HG03064 (cell line): ENCODE data around the gene THSD7B.
"Not testable (repeated sequence)": the region's sequence is repeated elsewhere in the genome, so short reads cannot be mapped to it uniquely, and the experiment has no call there.

Source experiments
- ATAC-seq: cut with Tn5 transposase; IDR thresholded peaks from one replicate; pipeline ENCODE4 v1.9.1; 2021; ENCODE audit warnings: low read depth; ENCODE audit not compliant: unreplicated experiment

The THSD7B gene

GRCh38 chr2:137500599-137500998, 735.3 kb downstream of the THSD7B start:
- no peak for ATAC-seq

DNA sequence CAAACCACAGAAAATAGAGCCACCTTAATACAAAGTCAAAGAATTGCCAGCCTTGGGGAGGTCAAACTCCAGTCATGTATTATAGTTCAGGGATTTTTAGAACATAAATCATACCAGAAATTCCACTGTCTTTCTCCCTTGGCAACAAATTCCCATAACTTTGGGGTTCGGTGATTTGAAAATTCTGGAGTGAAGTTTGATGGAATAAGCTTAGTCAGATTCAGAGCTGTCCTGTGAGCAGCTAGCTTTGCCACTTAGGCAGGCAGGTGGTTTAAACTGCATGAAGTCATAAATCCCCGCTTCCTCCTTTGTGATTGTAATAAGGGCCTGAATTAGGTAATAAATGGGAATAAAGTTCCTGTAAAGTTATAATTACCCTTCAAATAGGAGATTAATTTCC, 741.9 kb downstream of the THSD7B start:
- no peak for ATAC-seq

- ATAC-seq, result no peak
Measured at GRCh38 chr2:137508739-137509384, 743.5 kb downstream of the THSD7B start.

- ATAC-seq, result no peak
Measured at GRCh38 chr2:137511526-137511925, 746.2 kb downstream of the THSD7B start.

DNA sequence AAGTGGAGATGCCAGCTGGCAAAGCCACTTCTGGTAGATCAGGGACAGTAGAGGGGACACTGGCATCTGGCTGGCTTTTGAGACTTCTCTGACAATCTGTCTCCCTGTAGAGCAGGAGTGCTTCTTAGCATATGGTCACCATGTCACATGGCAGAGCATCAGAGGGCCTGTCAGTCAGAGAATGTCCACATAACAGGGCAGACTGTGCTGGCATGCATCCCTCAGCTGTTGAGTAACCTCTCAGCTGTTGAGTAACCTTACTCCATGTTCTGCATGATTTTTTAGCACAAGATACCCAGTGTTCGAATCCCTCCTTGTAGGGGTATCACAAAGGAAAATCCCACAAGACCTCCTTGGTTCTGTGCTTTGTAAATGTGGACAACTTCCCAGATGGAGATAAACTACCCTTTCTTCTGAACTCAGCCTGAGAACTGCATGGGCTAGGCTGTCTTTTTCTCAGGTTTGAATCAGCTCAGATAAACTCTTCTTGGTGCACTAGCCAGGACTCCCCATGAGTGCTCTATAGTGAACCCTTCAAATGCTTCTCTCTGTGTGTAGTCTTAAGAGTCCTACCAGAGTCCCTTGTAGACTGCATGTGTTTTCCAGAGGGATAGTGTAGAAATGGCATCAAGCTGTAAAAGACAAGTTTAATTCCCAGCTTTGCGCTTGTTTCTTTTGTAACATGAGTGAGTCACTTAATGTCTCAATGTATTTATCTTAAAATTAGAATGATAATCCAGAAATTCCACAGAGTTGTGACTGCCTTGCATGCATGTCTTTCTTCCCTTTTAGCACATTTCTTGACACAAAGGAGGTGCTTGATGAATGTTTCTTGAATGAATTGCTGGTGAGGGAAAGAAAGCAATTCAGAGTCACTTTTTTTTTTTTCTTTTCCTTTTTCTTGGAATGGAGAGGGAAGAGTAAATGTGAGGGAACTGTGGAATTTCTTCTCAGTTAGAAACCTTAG, 756.6 kb downstream of the THSD7B start:
- no peak for ATAC-seq

DNA sequence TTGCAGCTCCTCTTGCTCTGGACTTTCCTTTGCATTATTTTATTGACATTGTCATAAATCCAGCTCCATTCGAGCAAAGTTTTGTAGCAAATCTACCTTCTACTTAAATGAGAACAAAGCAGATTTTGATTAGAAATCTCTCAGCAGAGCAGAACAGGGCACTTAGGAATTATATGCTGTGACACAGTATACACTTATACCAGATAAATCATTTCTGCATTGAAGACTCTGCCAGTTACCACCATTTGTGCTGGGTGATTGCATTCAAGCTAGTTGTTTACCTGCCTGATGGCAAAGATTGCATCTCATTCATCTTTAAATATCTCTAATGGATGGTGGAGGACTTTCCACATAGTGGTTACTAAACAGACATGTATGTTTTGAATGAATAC, 757.3 kb downstream of the THSD7B start:
- ATAC-seq, result no peak

DNA sequence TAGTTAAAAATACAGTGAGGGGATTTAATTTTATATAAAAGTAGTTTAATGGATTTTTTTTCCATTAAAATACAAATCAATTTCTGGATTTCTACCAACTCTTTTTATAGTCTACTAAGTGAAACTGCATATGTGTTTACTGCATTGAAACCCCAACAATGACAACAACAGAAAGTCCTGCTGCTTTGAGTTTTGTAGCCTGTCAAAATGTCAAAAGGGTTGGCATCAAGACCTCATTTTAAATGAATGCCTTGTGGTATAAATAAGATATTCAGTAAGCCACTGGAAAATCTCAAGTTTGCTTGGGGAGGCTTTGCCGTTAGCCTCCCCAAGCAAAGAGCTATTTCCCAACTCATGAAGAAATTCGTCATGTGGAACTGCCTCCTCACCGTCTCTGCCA, 758.6 kb downstream of the THSD7B start:
- ATAC-seq, result no peak

DNA sequence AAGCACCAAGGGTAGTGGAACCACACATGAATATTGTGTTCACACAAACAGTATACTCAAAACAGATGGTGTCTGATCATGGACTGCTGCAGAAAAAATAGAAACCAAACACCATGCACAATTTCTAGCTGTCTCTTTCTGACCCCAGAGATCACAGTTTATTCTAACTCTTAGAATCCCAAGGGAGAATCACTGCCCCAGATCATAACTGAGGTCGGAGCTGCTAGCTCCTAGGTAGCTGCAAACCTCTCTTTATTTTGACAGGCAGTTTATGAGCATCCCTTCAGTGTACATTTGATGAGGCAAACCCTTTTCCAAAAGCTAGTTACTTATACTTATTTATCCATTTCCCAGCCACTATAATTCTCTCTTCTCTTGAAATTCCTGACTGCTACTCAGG, 759.8 kb downstream of the THSD7B start:
- ATAC-seq, result no peak

DNA sequence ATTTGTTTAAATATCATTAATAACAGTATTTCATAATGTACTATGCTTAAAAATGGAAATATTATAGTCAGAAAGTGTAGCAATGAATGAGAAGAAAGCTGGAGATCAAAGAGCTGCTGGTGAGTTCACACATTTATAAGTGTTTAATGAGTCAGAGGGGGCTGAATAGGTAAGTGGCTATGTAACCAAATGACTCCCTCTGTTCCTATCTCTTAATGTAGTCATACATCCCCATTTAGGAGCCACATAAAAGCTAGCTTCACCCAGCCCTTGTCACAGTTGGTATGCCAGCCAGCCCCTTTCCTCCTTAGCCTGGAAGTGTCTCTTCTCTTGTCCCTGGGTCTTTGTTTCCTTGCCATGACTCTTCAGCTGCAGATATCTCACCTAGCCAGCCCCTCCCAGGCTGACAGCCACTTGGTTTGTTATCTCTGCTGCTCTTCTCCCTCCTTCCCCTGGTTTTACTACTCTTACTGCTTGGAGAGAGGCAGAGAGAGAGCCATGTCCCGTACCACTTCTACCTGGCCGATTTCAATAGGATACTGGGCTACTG, 760.4 kb downstream of the THSD7B start:
- no peak for ATAC-seq

DNA sequence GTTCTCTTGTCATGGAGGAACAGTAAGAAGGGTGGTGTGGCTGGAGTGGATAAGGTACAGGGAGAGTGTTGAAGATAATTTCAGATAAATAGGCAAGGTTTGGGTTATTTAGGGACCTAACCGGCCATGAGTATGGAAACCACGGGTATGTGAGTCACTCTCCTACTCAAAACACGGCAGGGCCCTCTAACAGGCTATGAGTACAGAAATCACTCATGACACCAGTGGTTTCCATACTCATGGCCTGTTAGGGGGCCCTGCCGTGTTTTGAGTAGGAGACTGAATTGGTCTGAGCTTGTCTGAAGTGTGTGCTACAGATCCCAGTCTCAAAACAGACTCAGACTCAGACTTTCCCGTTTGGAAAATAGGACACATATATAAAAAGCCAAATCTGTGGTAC, 770.6 kb downstream of the THSD7B start:
- ATAC-seq, result no peak

GRCh38 chr2:137539336-137539735, 774.0 kb downstream of the THSD7B start:
- no peak for ATAC-seq

DNA sequence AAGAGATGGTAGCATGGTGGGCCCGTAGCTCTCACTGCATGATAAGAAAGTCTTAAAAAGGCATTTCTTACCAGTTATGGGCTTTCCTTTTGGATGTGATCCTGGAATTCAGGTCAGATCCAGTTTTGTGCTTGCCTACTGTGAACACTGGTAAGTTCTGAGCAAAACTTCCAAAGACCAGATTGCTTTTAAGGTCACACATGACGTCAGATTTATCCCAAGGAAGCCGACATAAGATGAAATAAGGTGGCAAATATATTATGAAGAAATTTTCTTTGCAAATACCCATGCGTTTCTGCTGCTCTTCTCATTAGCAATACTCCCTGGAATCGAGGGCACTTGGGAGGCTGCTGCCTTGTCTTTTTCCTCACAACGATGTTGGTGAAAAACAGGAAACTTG, 782.5 kb downstream of the THSD7B start:
- ATAC-seq, result no peak

GRCh38 chr2:137566387-137566786, 801.0 kb downstream of the THSD7B start:
- ATAC-seq, result no peak

DNA sequence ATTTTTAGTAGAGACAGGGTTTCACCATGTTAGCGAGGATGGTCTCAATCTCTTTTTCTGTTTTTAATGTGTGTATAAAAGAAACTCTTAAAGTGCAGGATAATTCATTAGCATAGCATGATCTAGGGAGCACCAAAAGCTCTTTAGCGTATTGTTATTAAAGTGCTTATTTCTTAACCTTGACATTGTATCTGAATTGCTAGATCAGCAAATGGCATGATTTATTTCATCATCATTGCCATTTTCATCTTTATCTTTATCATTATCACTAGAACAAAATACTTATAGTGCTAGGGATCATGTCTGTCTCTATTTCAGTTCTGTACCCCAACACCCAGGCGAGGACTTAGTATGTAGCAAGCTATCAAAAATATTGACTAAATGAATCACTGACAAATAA, 805.1 kb downstream of the THSD7B start:
- ATAC-seq, result no peak

- ATAC-seq, result not testable (repeated sequence)
Measured at GRCh38 chr2:137587834-137588233, 822.5 kb downstream of the THSD7B start.

GRCh38 chr2:137588578-137588977, 823.2 kb downstream of the THSD7B start:
- ATAC-seq, result not testable (repeated sequence)

DNA sequence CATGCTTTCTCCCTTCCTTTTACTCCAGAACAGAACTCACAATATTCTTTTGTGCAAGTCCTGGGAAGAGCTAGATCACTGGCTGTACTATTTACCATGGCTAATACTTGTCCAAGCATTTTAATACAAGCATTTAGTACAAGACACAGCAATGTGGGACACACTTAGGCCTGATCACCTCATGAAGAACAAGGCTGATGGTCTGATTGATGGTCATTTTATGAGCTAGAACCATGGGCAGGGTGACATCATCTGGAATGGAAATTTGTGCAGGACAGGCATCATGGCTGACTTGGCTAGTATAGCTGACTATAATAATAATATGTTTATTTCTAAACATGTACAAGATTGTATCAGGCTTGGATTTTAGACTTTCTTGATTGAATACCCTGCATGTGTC, 824.8 kb downstream of the THSD7B start:
- ATAC-seq, result no peak

- no peak for ATAC-seq
Measured at GRCh38 chr2:137607722-137608318, 842.5 kb downstream of the THSD7B start.

- ATAC-seq, result no peak
Measured at GRCh38 chr2:137638932-137639331, 873.6 kb downstream of the THSD7B start.

- ATAC-seq, result no peak
Measured at GRCh38 chr2:137644731-137645130, 879.4 kb downstream of the THSD7B start.

DNA sequence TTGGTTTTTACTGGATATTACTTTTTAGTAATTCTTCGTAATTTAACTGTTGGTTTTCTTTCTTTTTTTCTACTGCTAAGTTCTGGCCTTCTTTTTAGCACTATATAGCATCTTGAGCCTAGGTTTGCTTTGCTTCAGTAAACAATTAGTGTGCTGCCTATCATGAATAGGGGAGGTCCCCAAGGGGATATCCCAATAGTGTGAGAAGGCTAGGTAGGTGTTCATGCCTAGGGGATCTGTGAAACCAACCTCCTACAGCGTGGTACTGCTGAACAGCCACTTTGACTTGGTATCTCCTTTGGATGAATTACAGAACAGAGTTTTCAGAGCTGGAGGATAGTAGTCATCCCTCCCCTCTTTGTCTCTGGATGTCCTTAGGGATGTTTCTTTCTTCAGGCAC, 888.7 kb downstream of the THSD7B start:
- ATAC-seq, result no peak
